Upper lobe of left lung (tissue), 4 donors: ENCODE data around the gene LATS2.
A peak's percentile ranks its signal among the peaks of the same experiment; 100 is the strongest.

Experiments
- EP300 ChIP-seq, 4 donors: sonication (generic); formaldehyde crosslinking; IDR thresholded peaks; one replicate each; pipeline ENCODE4 v1.5.1; 2017; ENCODE audit warnings: antibody characterized with exemption in 4 of 4, control low read depth in 2 of 4
- POLR2AphosphoS5 ChIP-seq, 2 donors: sonication (generic); formaldehyde crosslinking; IDR thresholded peaks; one replicate each; pipeline ENCODE4 v1.5.1; 2017; ENCODE audit warnings: antibody characterized with exemption in 2 of 2

GRCh38 chr13:21069561-21070004 is 8.2 kb upstream of the LATS2 start:
- peak in 1 of 2 donors; percentile 76 for TF ChIP-seq POLR2AphosphoS5 (IDR thresholded peaks at IDR 0.05)
- peak in 1 of 4 donors; percentile 56 for TF ChIP-seq EP300 (IDR thresholded peaks at IDR 0.05)
